Astrocyte (in vitro differentiated cells and primary cell): ENCODE data around the gene LRRC36.

ENCODE experiments used
- EZH2 ChIP-seq: IDR thresholded peaks from 2 replicates; pipeline ENCODE4 v1.6.1; 2012; ENCODE audit warnings: mild to moderate bottlenecking, low read length, inconsistent platforms; ENCODE audit not compliant: insufficient read depth
- TF ChIP-seq, protein P1 (sequence below): IDR thresholded peaks from 2 replicates; pipeline ENCODE4 v1.5.1; 2011; ENCODE audit warnings: low read depth, mild to moderate bottlenecking, inconsistent platforms, low read length, moderate library complexity; ENCODE audit not compliant: insufficient read depth

DNA sequence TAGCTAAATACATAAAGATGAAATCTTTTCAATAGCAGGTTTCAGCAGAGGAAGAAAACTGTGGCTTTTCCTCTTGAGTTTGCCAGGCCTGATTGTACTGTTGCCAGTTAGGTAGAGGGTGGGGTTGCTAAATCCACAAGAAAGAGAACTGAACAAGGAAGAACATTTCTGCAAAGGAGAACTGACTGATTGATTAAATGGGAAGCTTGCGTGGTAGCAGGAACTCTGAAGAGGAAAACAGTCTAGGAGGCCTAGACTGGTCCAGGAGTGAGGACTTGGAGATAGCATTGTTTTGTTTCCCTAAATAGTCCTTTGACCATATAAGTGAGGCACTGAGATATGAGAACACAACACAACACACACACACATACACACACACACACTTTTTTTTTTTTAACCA, 18.8 kb downstream of the LRRC36 start:
- TF ChIP-seq, protein P1, sequence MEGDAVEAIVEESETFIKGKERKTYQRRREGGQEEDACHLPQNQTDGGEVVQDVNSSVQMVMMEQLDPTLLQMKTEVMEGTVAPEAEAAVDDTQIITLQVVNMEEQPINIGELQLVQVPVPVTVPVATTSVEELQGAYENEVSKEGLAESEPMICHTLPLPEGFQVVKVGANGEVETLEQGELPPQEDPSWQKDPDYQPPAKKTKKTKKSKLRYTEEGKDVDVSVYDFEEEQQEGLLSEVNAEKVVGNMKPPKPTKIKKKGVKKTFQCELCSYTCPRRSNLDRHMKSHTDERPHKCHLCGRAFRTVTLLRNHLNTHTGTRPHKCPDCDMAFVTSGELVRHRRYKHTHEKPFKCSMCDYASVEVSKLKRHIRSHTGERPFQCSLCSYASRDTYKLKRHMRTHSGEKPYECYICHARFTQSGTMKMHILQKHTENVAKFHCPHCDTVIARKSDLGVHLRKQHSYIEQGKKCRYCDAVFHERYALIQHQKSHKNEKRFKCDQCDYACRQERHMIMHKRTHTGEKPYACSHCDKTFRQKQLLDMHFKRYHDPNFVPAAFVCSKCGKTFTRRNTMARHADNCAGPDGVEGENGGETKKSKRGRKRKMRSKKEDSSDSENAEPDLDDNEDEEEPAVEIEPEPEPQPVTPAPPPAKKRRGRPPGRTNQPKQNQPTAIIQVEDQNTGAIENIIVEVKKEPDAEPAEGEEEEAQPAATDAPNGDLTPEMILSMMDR, result no peak
- TF ChIP-seq EZH2, result no peak
